BE2C (cell line): Measurements from ENCODE around the gene TSPAN14.

Experiments
- DNase-seq: peaks from one replicate; pipeline ENCODE4 v3.0.0-alpha.2; 2020
- H3K27me3 ChIP-seq: fragments of 250-450 bp; sonication (Bioruptor Pico); 2 replicates; pipeline ENCODE4 v1.5.1; 2020; ENCODE audit warnings: mild to moderate bottlenecking
- H3K36me3 ChIP-seq: fragments of 250-450 bp; sonication (Bioruptor Pico); 2 replicates; pipeline ENCODE4 v1.5.1; 2020; ENCODE audit warnings: mild to moderate bottlenecking
- H3K4me1 ChIP-seq: fragments of 250-450 bp; sonication (Bioruptor Pico); 2 replicates; pipeline ENCODE4 v1.5.1; 2020
- H3K4me3 ChIP-seq: 2 replicates; pipeline ENCODE4 v1.5.1; 2011; ENCODE audit warnings: low read depth, low read length
- H3K9me3 ChIP-seq: fragments of 250-450 bp; sonication (Bioruptor Pico); 2 replicates; pipeline ENCODE4 v1.5.1; 2020
- CTCF ChIP-seq: IDR thresholded peaks from 2 replicates; pipeline ENCODE4 v1.5.1; 2012; ENCODE audit warnings: mild to moderate bottlenecking, low read depth, low read length

TSPAN14 gene

GRCh38 chr10:80471001-80471400 is 16.9 kb downstream of the TSPAN14 start:
- Histone ChIP-seq H3K36me3 (no peaks in the 10 kb centered on the region), H3K9me3 (no peaks in the 10 kb centered on the region), H3K4me3 (no peak overlapping the region), H3K4me1 (no peaks in the 10 kb centered on the region; the same call in 1 of the 2 replicates), H3K27me3 (no peaks in the 10 kb centered on the region)
- DNase-seq = no peak
- no peak for TF ChIP-seq CTCF

DNA sequence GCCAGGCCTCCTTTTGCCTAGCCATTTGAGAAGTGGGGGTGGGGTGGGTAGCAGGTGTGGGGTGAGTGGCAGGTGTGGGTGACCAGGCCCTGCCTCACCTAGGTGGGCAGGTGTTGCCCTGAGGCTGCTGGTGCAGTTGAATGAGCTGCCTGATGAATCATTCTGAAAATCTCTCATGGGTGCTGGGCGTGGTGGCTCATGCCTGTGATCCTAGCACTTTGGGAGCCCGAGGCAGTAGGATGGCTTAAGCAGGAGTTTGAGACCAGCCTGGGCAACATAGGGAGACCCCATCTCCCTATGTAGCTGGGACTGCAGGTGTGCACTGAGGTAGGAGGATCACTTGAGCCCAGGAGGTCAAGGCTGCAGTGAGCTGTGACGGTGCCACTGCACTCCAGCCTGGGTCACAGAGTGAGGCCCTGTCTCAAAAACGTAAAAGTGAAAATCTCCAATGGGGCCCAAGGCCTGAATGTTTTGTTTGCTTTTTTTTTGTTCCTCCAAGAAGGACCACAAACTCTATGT is 17.7 kb downstream of the TSPAN14 start:
- DNase-seq = no peak
- Histone ChIP-seq H3K9me3 (no peaks in the 10 kb centered on the region), H3K4me1 (no peaks in the 10 kb centered on the region; the same call in 1 of the 2 replicates), H3K27me3 (no peaks in the 10 kb centered on the region), H3K36me3 (no peaks in the 10 kb centered on the region), H3K4me3 (no peak overlapping the region)
- TF ChIP-seq CTCF = no peak

GRCh38 chr10:80472234-80473095 is 18.4 kb downstream of the TSPAN14 start:
- H3K9me3 ChIP-seq = no peaks in the 10 kb centered on the region
- H3K4me3 ChIP-seq = no peak overlapping the region
- no peaks in the 10 kb centered on the region for H3K36me3 ChIP-seq
- no peaks in the 10 kb centered on the region; the same call in 1 of the 2 replicates for H3K4me1 ChIP-seq
- H3K27me3 ChIP-seq = no peaks in the 10 kb centered on the region
- no peak for DNase-seq
- TF ChIP-seq CTCF = no peak

- Histone ChIP-seq H3K9me3 (no peaks in the 10 kb centered on the region), H3K27me3 (no peaks in the 10 kb centered on the region), H3K36me3 (no peaks in the 10 kb centered on the region), H3K4me1 (no peaks in the 10 kb centered on the region), H3K4me3 (no peak overlapping the region)
- DNase-seq = no peak
- no peak for TF ChIP-seq CTCF
Observed at GRCh38 chr10:80473096-80473657, 19.1 kb downstream of the TSPAN14 start.

DNA sequence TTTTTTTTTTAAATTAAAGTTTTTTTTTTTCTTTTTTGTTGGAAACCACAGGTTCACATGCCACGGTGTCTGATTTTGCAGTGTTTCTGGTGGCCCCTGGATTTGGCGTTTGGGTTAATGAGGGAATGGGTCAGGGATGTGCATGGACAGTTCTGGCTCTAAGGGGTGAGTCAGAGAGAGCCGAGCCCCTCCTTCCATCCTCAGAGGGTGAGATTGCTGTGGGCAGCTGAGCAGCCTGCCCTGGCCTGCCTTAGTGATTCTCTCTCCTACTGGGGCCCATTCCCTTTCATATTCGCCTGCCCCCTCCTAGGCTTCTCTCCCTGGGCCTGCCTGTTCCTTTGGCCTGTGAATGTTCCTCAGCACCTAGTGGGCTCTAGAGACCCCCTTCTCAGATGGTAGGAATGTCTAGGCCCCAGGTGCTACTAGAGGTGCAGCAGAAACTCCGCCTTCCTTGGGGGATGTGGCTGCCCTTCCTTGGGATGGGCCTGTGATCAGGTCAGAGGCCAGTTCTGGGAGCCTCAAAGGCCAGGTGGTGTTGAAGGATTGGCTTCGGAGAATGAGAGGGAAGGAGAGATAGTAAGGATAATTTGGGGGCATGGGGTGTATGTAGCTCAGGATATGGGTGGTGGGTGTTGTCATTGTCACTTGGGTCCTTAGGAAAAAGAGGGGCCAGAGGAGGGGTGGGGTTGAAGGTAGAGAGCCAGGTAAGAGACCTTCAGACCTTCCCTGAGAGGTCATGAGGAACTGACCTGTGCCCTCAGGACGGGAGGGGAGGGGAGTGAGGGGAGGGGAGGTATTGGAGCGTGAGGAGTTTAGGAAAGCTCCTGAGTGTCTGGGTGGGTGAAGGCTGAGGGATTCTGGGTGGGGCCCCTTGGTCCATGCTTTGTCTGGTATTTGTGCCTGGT is 19.8 kb downstream of the TSPAN14 start:
- Histone ChIP-seq H3K36me3 (no peaks in the 10 kb centered on the region), H3K27me3 (no peaks in the 10 kb centered on the region), H3K9me3 (no peaks in the 10 kb centered on the region), H3K4me1 (no peaks in the 10 kb centered on the region), H3K4me3 (no peak overlapping the region)
- no peak for TF ChIP-seq CTCF
- no peak for DNase-seq
